K562 (cell line): ENCODE results near the gene IGF2BP3. TPM values are rescaled to one million over a fixed set of nuclear protein-coding genes. Genes with fewer than 3 reads are reported as not detected.
A peak's percentile ranks its signal among the peaks of the same experiment; 100 is the strongest.

ENCODE experiments used
- BRD4 ChIP-seq: fragments of 200-600 bp; sonication (generic); IDR thresholded peaks from 2 replicates; pipeline ENCODE4 v1.6.1; 2017; ENCODE audit warnings: inconsistent platforms
- CEBPB ChIP-seq: fragments of 450-650 bp; IDR thresholded peaks from 2 replicates; pipeline ENCODE4 v1.6.1; 2016; ENCODE audit warnings: missing genetic modification characterization, missing compliant biosample characterization
- CEBPG ChIP-seq, 3 experiments: fragments of 200-800 bp in 1 of 3; sonication (Bioruptor generic) in 1 of 3; sonication (generic) in 1 of 3; formaldehyde crosslinking in 1 of 3; IDR thresholded peaks in 2 of 3; conservative IDR thresholded peaks in 1 of 3; 2 replicates each; pipeline versions ENCODE4 v1.6.1 to v1.8.0; 2016 to 2022; ENCODE audit warnings: missing compliant biosample characterization in 2 of 3, missing genetic modification characterization in 2 of 3, mild to moderate bottlenecking in 1 of 3, missing genetic modification reagents in 1 of 3
- DMBX1 ChIP-seq: fragments of 250-450 bp; sonication (Bioruptor Pico); IDR thresholded peaks from 2 replicates; pipeline ENCODE4 v1.8.0; 2022; ENCODE audit warnings: inconsistent platforms, mild to moderate bottlenecking, moderate library complexity, borderline replicate concordance
- ELF1 ChIP-seq: fragments of 200-800 bp; sonication (Bioruptor generic); IDR thresholded peaks from 2 replicates; pipeline ENCODE4 v1.6.1; 2016; ENCODE audit warnings: missing genetic modification characterization, missing compliant biosample characterization
- EP400 ChIP-seq: fragments of 450-650 bp; IDR thresholded peaks from 2 replicates; pipeline ENCODE4 v1.6.1; 2017; ENCODE audit warnings: antibody characterized with exemption, mild to moderate bottlenecking, moderate library complexity
- HNRNPLL ChIP-seq: fragments of 200-400 bp; formaldehyde crosslinking; IDR thresholded peaks from 2 replicates; pipeline ENCODE4 v1.6.1; 2017; ENCODE audit warnings: low read length, low read depth, mild to moderate bottlenecking; ENCODE audit not compliant: poor library complexity, severe bottlenecking
- JUN ChIP-seq, 2 experiments: sonication (generic) in 1 of 2; formaldehyde crosslinking in 1 of 2; IDR thresholded peaks; 2 replicates each; pipeline versions ENCODE4 v1.6.1 to v1.8.0; 2012 to 2022; ENCODE audit warnings: borderline replicate concordance in 2 of 2, mild to moderate bottlenecking in 2 of 2, improper control_type of control experiment in 1 of 2, low read depth in 1 of 2, low read length in 1 of 2, missing genetic modification reagents in 1 of 2
- KLF13 ChIP-seq: fragments of 450-650 bp; IDR thresholded peaks from 2 replicates; pipeline ENCODE4 v1.6.1; 2016; ENCODE audit warnings: missing genetic modification characterization, low read depth, mild to moderate bottlenecking, missing compliant biosample characterization, moderate library complexity, borderline replicate concordance
- L3MBTL2 ChIP-seq: fragments of 450-650 bp; IDR thresholded peaks from 2 replicates; pipeline ENCODE4 v1.6.1; 2016; ENCODE audit warnings: mild to moderate bottlenecking, moderate library complexity
- PHF21A ChIP-seq: fragments of 450-650 bp; IDR thresholded peaks from 2 replicates; pipeline ENCODE4 v1.6.1; 2017; ENCODE audit warnings: low read depth, borderline replicate concordance
- PTTG1 ChIP-seq: fragments of 450-650 bp; IDR thresholded peaks from 2 replicates; pipeline ENCODE4 v1.6.1; 2016; ENCODE audit warnings: low read depth, mild to moderate bottlenecking, missing genetic modification characterization, missing compliant biosample characterization
- SMARCC2 ChIP-seq: fragments of 450-650 bp; IDR thresholded peaks from 2 replicates; pipeline ENCODE4 v1.6.1; 2017; ENCODE audit warnings: antibody characterized with exemption, moderate library complexity, mild to moderate bottlenecking, low read depth
- U2AF2 ChIP-seq: fragments of 200-400 bp; formaldehyde crosslinking; optimal IDR thresholded peaks from 2 replicates; pipeline ENCODE3; 2017; ENCODE audit warnings: low read depth, mild to moderate bottlenecking, low read length
- ZNF655 ChIP-seq: fragments of 250-450 bp; sonication (Bioruptor Pico); IDR thresholded peaks from 2 replicates; pipeline ENCODE4 v1.5.0; 2021
- ZNF668 ChIP-seq: fragments of 250-450 bp; sonication (Bioruptor Pico); IDR thresholded peaks from 2 replicates; pipeline ENCODE4 v1.8.0; 2022; ENCODE audit warnings: mild to moderate bottlenecking, inconsistent platforms
- polyA plus RNA-seq, 8 experiments: library from polyadenylated mRNA; depleted of rRNA in 4 of 8; stranded (reverse) in 5 of 8; unstranded in 3 of 8; fragments of >200 nt; fragmentation: Nextera tagmentation in 2 of 8; fragmentation: Illumina TruSeq in 1 of 8; extraction: Ambion mirVana in 2 of 8; extraction: Trizol in 1 of 8; gene quantifications; 2 replicates each; pipeline versions ENCODE4 v1.2.1 to v1.2.3, GENCODE V29; 2011 to 2014; ENCODE audit warnings: inconsistent platforms in 1 of 8, missing spikeins in 1 of 8
- total RNA-seq, 7 experiments: library from RNA; depleted of rRNA in 6 of 7; stranded (reverse); fragments of >200 nt in 6 of 7; fragmentation: Illumina TruSeq in 2 of 7; extraction: Trizol in 2 of 7; gene quantifications; 2 replicates each; pipeline versions ENCODE4 v1.2.1 to v1.2.3, GENCODE V29; 2011 to 2021; ENCODE audit warnings: low replicate concordance in 1 of 7
- TF ChIP-seq, protein P1 (sequence below): sonication (generic); formaldehyde crosslinking; IDR thresholded peaks from 2 replicates; pipeline ENCODE4 v1.8.0; 2022; ENCODE audit warnings: mild to moderate bottlenecking, missing genetic modification reagents
- TF ChIP-seq, protein P2 (sequence below): fragments of 450-650 bp; IDR thresholded peaks from 2 replicates; pipeline ENCODE4 v1.6.1; 2016
- TF ChIP-seq, protein P3 (sequence below): fragments of 250-450 bp; sonication (Bioruptor Pico); IDR thresholded peaks from 2 replicates; pipeline ENCODE4 v1.8.0; 2021; ENCODE audit warnings: borderline replicate concordance, mild to moderate bottlenecking, moderate library complexity; ENCODE audit not compliant: poor library complexity, severe bottlenecking

IGF2BP3 gene
- total and polyA plus RNA-seq, 9 of the 15 experiments (the other 6 are each of a cell fraction or from before 2014, with no cell fraction given) = 8.4 to 88.1 (median 61.2) TPM

GRCh38 chr7:23470330-23471105 lies at the start of gene IGF2BP3 (continued):
- no peak for TF ChIP-seq ZNF655 (CRISPR knock-in tag)
- TF ChIP-seq L3MBTL2 = peak; percentile 92
- no peak for TF ChIP-seq ZNF668
- TF ChIP-seq, protein P1, sequence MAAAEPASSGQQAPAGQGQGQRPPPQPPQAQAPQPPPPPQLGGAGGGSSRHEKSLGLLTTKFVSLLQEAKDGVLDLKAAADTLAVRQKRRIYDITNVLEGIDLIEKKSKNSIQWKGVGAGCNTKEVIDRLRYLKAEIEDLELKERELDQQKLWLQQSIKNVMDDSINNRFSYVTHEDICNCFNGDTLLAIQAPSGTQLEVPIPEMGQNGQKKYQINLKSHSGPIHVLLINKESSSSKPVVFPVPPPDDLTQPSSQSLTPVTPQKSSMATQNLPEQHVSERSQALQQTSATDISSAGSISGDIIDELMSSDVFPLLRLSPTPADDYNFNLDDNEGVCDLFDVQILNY (CRISPR knock-in tag) = no peak
- TF ChIP-seq ELF1 (tag) = peak; percentile 71; the same call in 1 of the 2 replicates
- no peak for TF ChIP-seq CEBPB
- TF ChIP-seq PHF21A = peak; percentile 96; the same call in 1 of the 2 replicates
- TF ChIP-seq, protein P2, sequence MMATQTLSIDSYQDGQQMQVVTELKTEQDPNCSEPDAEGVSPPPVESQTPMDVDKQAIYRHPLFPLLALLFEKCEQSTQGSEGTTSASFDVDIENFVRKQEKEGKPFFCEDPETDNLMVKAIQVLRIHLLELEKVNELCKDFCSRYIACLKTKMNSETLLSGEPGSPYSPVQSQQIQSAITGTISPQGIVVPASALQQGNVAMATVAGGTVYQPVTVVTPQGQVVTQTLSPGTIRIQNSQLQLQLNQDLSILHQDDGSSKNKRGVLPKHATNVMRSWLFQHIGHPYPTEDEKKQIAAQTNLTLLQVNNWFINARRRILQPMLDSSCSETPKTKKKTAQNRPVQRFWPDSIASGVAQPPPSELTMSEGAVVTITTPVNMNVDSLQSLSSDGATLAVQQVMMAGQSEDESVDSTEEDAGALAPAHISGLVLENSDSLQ = peak; percentile 97
- TF ChIP-seq BRD4 = no peak
- TF ChIP-seq U2AF2 = no peak
- peak; percentile 98 for TF ChIP-seq EP400
- TF ChIP-seq, protein P3, sequence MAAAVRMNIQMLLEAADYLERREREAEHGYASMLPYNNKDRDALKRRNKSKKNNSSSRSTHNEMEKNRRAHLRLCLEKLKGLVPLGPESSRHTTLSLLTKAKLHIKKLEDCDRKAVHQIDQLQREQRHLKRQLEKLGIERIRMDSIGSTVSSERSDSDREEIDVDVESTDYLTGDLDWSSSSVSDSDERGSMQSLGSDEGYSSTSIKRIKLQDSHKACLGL (CRISPR knock-in tag) = peak; percentile 35
- TF ChIP-seq DMBX1 (CRISPR knock-in tag) = no peak
- no peak for TF ChIP-seq CEBPG (CRISPR knock-in tag; IDR thresholded peaks at IDR 0.05)
- no peak for TF ChIP-seq CEBPG (tag; conservative IDR thresholded peaks at IDR 0.05 in 1 of 2, IDR thresholded peaks at IDR 0.05 in 1 of 2)
- TF ChIP-seq HNRNPLL = peak; percentile 66
- no peak for TF ChIP-seq PTTG1 (tag)
- TF ChIP-seq JUN (IDR thresholded peaks at IDR 0.05; ENCODE audit: borderline replicate concordance, low read depth, low read length) = peak; percentile 23; the same call in 1 of the 2 replicates
- TF ChIP-seq JUN (CRISPR knock-in tag; IDR thresholded peaks at IDR 0.05; ENCODE audit: borderline replicate concordance) = no peak
- TF ChIP-seq KLF13 = no peak
- TF ChIP-seq SMARCC2 = no peak
